ENCODE results near the gene SHD. TPM values are rescaled to one million over a fixed set of nuclear protein-coding genes. Genes with fewer than 3 reads are reported as not detected.

SHD gene
- total and polyA plus RNA-seq, 9 of the 15 experiments (the other 6 are each of a cell fraction or from before 2014, with no cell fraction given), result 0.05 to 0.62 (median 0.15) TPM; not detected in 5

GRCh38 chr19:4319067-4319718 is 40.1 kb downstream of the SHD start:
- Histone ChIP-seq H4K20me1 (replicated peaks; ENCODE audit: control insufficient read depth, insufficient read depth, low read length) (no peaks in the 10 kb centered on the region), H3K4me3 (no peak overlapping the region), H3K79me2 (ENCODE audit: control insufficient read depth, insufficient read depth, low read length) (no peaks in the 10 kb centered on the region), H2AFZ (ENCODE audit: low read depth, low read length) (no peak overlapping the region), H3K9me1 (ENCODE audit: control insufficient read depth, insufficient read depth, low read length) (no peaks in the 10 kb centered on the region), H3K4me1 (replicated peaks in 1 of 2; ENCODE audit: control insufficient read depth in 2 of 2, insufficient read depth in 2 of 2, low read length in 2 of 2) (peaks cover 0 to 22% of the 10 kb centered on the region in 2 experiments; a peak in 3 of 5 replicates), H3K4me2 (ENCODE audit: insufficient read depth, low read length) (no peak overlapping the region), H3K27ac (ENCODE audit: extremely low read depth, low read depth, low read length) (no peak overlapping the region), H3K27me3 (ENCODE audit: control insufficient read depth in 2 of 2, insufficient read depth in 2 of 2, low read length in 2 of 2) (no peaks in the 10 kb centered on the region), H3K36me3 (ENCODE audit: control insufficient read depth, insufficient read depth, low read length) (no peaks in the 10 kb centered on the region), H3K9ac (ENCODE audit: insufficient read depth in 1 of 2, low read depth in 2 of 2, low read length in 2 of 2) (no peak overlapping the region), H3K9me3 (replicated peaks; ENCODE audit: control insufficient read depth, insufficient read depth, low read depth, low read length) (peaks cover 4% of the 10 kb centered on the region; the same call in 1 of the 2 replicates)
- FAIRE-seq (no peak), ATAC-seq (no peak), DNase-seq (ENCODE audit: extremely low read depth in 1 of 4, low spot score in 3 of 4) (no peak)
- CTCF ChIA-PET (ENCODE audit: low intra/inter-chr PET ratio), result no interaction called here
- intact Hi-C loops (cut with micrococcal nuclease) (no loop called here), in situ Hi-C loops (cut with MboI) (no loop called here)
- WGBS (ENCODE audit: insufficient coverage, low coverage, missing lambda C conversion rate), result 65% methylated on average over 2 of the region's 2 CpGs
- BruUV-seq (replicated peaks), result no TSS peak
- POLR2A ChIA-PET, result interaction anchor here (0.8 kb wide), 1 partner anchor 31 kb away, joined by 3 read pairs; no protein-coding TSS in a partner anchor
- TF ChIP-seq RBM14 (IDR thresholded peaks at IDR 0.05; ENCODE audit: borderline replicate concordance, insufficient read depth, low read depth, low read length) (no peak), TFAM (CRISPR knock-in tag; conservative IDR thresholded peaks at IDR 0.05) (no peak), MTA1 (IDR thresholded peaks at IDR 0.05; ENCODE audit: borderline replicate concordance) (0 out of 2 replicates have a peak, but pooled peaks have one; percentile 63), TRIM24 (IDR thresholded peaks at IDR 0.05) (peak; percentile 18 to 53; a peak in 2 of 4 replicates)

DNA sequence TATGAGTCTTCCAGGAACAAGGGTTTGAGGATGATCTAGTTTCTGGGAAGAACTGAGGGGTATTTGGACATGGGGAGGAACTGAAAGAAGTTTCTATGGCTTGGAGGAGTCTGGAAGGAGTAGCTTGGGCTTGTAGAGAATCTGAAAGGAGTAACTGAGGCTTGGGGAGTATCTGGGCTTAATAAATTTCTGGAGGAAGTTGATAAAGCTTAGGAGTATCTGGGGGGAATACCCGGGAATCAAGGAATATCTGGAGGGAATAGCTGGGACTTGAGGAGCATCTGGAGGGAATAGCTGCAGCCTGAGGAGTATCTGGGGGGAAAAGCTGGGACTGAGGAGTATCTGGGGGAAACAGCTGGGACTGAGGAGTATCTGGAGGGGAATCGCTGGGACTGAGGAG is 41.4 kb downstream of the SHD start:
- H3K4me3 ChIP-seq, result no peak overlapping the region
- H3K9ac ChIP-seq (ENCODE audit: insufficient read depth in 1 of 2, low read depth in 2 of 2, low read length in 2 of 2), result no peak overlapping the region
- H3K4me2 ChIP-seq (ENCODE audit: insufficient read depth, low read length), result no peak overlapping the region
- no peaks in the 10 kb centered on the region for H3K79me2 ChIP-seq (ENCODE audit: control insufficient read depth, insufficient read depth, low read length)
- H4K20me1 ChIP-seq (replicated peaks; ENCODE audit: control insufficient read depth, insufficient read depth, low read length), result no peaks in the 10 kb centered on the region
- no peaks in the 10 kb centered on the region for H3K36me3 ChIP-seq (ENCODE audit: control insufficient read depth, insufficient read depth, low read length)
- FAIRE-seq, result no peak
- TF ChIP-seq POLR2B (IDR thresholded peaks at IDR 0.05; ENCODE audit: low read depth, partially characterized antibody) (no peak), PTBP1 (IDR thresholded peaks at IDR 0.05; ENCODE audit: low read depth, low read length) (no peak), ARID3B (CRISPR knock-in tag; IDR thresholded peaks at IDR 0.05; ENCODE audit: borderline replicate concordance) (no peak), NFE2 (IDR thresholded peaks at IDR 0.05; ENCODE audit: low read depth) (no peak)
- intact Hi-C loops (cut with micrococcal nuclease), result no loop called here
- BruUV-seq (replicated peaks), result no TSS peak
- H3K4me1 ChIP-seq (replicated peaks in 1 of 2; ENCODE audit: control insufficient read depth in 2 of 2, insufficient read depth in 2 of 2, low read length in 2 of 2), result peaks cover 0 to 25% of the 10 kb centered on the region in 2 experiments; a peak in 2 of 5 replicates
- in situ Hi-C loops (cut with MboI), result no loop called here
- CTCF ChIA-PET (ENCODE audit: low intra/inter-chr PET ratio), result no interaction called here
- POLR2A ChIA-PET, result interaction anchor here (1.0 to 2.1 kb wide), 2 partner anchors 9 to 20 kb away, joined by 3 to 7 read pairs; no protein-coding TSS in a partner anchor
- ATAC-seq, result no peak
- 4% methylated on average over 2 of the region's 2 CpGs for WGBS (ENCODE audit: insufficient coverage, low coverage, missing lambda C conversion rate)
- no peak overlapping the region for H2AFZ ChIP-seq (ENCODE audit: low read depth, low read length)
- H3K27ac ChIP-seq (ENCODE audit: extremely low read depth, low read depth, low read length), result no peak overlapping the region
- no peaks in the 10 kb centered on the region for H3K27me3 ChIP-seq (ENCODE audit: control insufficient read depth in 2 of 2, insufficient read depth in 2 of 2, low read length in 2 of 2)
- peaks cover 4% of the 10 kb centered on the region; the same call in 1 of the 2 replicates for H3K9me3 ChIP-seq (replicated peaks; ENCODE audit: control insufficient read depth, insufficient read depth, low read depth, low read length)
- H3K9me1 ChIP-seq (ENCODE audit: control insufficient read depth, insufficient read depth, low read length), result no peaks in the 10 kb centered on the region
- DNase-seq (ENCODE audit: extremely low read depth in 1 of 4, low spot score in 3 of 4), result no peak
